CD4-positive, alpha-beta T cell treated with Interleukin-6 at 100 ng/mL for 8 hours (primary cell): ENCODE data around the gene IFIT2.
"Not testable (repeated sequence)": the region's sequence is repeated elsewhere in the genome, so short reads cannot be mapped to it uniquely, and the experiment has no call there.

Experiments used
- DNase-seq: peaks from one replicate; pipeline ENCODE4 v3.0.0-alpha.2; 2020; ENCODE audit warnings: mixed read lengths, low spot score

The IFIT2 gene, protein sequence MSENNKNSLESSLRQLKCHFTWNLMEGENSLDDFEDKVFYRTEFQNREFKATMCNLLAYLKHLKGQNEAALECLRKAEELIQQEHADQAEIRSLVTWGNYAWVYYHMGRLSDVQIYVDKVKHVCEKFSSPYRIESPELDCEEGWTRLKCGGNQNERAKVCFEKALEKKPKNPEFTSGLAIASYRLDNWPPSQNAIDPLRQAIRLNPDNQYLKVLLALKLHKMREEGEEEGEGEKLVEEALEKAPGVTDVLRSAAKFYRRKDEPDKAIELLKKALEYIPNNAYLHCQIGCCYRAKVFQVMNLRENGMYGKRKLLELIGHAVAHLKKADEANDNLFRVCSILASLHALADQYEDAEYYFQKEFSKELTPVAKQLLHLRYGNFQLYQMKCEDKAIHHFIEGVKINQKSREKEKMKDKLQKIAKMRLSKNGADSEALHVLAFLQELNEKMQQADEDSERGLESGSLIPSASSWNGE

DNA sequence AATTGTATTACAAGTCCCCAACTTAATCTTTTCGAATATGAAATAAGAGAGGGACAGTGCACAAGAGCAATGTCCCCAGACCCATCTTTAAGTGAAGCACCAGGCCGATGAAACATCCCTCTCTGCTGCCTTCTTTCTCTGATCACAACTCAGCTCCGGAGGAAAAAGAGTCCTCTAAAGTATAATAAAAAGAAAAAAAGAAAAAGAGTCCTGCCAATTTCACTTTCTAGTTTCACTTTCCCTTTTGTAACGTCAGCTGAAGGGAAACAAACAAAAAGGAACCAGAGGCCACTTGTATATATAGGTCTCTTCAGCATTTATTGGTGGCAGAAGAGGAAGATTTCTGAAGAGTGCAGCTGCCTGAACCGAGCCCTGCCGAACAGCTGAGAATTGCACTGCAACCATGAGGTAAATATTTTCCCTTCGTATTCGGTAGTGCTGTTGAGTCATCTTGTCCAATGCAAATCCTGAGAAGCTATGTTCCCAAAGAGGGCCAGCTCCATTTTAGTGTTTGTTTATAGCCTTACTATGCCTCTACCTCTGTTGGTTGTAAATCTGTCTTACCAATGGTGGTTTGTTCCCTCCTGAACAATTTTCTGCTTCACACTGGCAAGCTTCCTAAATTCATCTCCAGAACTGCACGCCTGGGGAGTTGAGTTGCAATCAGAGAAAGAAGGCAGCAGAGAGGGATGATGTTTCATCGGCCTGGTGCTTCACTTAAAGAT, at the start of gene IFIT2:
Gene IFIT2 (plus strand): TSS at position 326 of the 725 bp plus-strand sequence. CDS start 78 bp downstream, at position 404.
- DNase-seq: peak; percentile 43

DNA sequence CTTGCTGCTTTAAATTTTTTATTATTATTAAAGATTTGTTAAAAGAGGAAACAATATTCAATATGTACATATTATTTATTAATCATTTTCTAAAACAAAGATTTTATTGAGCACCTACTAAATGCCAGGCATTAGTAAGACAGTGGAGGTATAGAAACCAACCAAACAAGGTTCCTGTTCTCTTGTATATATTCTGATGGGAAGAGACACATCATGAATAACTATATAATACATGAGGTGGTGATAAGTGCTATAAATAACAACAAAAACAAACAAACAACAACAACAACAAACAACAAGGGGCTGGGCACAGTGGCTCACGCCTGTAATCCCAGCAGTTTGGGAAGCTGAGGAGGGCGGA, 49.6 kb upstream of the IFIT2 start:
- no peak for DNase-seq

DNA sequence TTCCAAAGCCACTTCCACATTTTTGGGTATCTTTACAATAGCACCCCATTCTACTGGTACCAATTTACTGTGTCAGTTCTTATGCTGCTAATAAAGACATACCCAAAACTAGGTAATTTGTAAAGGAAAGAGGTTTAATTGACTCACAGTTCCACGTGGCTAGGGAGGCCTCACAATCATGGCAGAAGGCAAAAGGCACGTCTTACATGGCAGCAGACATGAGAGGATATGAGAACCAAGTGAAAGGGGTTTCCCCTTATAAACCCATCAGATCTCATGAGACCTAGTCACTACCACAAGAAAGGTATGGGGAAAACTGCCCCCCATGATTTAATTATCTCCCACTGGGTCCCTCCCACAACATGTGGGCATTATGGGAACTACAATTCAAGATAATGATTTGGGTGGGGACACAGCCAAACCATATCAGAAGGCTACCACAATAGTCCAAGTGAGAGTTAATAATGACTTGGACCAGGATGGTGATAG, 46.7 kb upstream of the IFIT2 start:
- DNase-seq: not testable (repeated sequence)

DNA sequence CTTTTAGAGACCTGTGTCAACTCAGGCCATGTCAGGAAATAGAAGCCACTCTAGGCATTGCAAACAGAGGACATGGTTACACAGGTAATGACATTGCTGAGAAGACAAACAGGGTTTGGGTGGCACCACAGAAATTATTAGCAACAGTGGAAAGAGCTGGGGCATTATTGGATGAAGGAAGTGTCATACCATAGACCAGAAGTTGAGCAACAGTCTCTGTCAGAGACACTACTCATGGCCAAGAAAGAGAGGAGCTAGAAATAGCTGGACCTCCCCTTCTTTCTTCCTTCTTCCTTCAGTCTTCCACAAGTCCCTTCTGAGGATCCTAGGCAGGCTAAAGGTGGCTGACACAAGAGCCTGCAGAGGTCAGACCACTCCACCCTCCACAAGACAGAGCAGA, 46.1 kb upstream of the IFIT2 start:
- no peak for DNase-seq

DNA sequence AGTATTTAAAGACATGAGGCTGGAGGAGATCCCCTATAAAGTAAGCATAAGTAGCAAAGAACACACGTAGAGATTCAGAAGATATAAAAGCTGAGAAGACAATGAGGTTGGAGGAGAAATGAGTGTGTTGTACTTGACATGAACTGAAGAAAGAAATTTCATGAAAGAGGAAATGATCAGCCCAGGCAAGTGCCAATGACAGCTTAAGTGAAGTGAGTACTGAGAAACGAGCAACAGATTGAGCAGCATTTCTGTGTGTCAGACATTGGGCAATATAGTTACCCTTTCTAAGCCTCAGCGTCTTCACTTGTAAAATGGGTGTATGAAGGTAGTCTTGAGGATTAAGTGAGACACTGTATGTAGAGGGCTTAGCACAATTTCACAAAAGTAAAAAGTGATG, 45.5 kb upstream of the IFIT2 start:
- no peak for DNase-seq

DNA sequence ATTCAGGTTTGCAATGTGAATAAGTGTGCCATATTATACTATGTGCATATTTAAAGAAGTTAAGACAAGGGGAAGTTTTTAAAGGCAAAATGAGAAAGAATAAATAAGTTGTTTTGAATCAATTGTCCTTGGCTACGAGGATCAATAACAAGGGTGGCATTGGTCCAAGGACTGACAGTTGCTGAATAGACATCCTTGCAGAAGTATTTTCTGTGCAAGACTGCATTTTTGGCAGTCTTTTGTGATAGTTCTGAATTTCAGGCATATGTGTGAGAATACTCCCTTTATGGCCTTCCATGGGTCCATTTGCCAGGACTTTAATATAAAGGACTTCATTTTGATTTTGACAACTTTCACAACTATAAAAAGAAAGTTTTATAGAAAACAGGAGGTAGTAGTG, 44.9 kb upstream of the IFIT2 start:
- DNase-seq: no peak

DNA sequence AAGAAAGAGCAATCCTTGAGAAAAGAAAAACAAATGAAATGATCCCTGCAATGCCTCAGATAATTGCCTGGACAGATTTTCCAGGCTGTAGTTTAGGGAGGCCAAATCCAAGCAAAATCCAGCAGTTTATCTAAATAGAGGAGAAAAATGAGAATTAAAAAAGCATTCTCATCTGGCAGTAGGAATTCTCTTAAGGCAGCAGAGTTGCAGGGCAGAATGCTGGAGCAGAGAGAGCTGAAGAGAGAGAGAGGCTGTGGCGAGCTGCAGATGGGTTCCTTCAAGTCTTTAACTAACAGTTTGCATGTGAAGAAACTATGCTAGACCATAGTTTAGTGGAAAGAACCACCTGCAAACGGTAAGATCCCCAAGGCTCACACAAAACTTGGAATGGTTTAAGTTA, 44.3 kb upstream of the IFIT2 start:
- no peak for DNase-seq

DNA sequence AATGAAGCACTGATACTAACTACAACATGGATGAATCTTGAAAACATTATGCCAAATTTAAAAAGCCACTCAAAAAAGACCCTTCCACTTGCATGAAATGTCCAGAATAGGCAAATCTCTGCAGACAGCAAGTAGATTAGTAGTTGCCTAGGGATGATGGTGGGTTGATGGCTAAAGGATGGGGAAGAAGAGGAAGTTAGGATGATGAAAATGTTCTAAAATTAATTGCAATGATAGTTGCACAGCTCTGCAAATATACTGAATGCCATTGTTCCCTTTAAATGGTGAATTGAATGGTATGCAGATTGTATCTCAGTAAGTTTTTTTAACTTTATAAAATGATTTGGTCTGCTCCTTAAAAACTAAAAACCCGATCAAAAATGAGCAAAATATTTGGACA, 43.0 kb upstream of the IFIT2 start:
- DNase-seq: no peak

DNA sequence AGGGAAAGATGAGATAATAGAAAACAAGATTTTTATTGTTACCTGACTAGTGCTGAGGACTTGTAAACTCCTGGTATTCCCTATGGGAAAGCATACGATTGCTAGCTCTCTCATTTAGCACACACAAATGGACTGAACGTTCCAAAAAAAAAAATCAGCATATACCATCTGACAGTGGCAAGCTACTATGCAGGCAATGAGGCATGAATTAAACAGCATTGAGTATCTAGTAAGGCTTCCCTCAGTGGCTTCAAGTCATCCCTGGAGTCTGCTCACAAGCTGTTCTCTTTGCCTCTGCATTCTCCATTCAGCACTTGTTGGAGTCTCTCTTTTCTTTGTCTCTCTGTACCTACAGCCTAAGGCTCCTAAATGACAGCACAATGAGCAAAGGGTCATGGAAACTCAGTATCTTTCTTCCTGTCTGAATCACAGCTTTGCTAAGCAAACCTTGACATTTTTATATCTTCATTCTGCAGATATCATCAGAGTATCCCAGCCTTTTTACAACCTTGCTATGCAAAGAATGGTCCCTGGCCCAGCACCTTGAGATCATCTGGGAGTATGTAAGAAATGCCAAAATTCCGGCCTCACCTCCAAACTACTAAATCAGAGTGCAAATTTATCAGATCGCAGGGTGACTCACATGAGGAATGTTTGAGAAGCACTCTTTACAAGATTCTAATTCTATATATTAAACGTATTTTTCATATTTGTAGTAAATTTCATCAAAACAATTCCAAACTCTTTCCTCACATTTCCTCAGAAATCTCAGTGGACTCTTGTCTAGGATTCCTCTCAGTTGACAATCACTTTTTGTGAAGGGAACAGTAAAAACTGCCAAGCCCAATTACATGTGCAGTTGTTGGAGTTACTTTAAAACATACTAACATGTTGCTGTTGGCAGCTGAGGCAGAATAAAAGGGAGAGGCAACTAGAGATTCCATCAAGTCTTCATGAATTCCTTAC, 39.5 kb upstream of the IFIT2 start:
- no peak for DNase-seq

DNA sequence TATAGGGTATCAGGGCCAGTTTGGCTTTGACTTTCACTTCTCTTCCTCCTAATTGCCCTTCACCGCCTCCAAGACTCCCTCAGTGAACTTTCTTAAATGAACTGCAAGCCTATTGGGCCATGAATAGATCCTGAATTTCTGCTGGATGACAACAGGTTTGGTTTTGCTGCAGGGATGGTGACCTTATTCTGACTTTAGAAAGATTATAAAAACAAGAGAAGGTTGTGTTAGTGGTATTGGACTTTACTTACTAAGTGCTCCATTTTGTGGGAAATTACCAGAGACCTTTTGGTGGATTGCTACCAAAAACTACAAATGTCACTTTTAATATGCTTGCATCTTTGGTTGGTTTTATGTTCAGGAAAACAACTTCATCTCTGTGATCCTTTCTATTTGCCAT, 38.8 kb upstream of the IFIT2 start:
- DNase-seq: no peak

DNA sequence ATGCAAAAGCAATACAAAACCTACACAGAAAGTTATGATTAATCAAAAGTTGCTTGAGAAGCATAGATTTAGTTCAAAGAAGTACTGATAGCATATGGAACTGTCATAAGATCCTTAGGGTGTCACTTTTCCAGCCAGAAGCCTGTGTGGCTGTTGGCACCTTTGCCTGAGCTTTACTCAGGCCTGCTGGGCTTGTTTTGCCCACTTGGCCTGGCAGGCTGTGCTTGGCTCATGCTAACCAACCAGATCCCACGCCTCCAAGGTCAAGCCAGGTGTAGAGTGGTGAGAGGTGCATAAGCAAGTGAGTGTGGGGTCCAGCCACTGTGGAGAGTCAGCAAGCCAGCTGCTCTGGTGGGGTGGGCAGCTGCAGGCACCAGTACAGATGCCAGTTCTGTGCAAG, 38.3 kb upstream of the IFIT2 start:
- no peak for DNase-seq

DNA sequence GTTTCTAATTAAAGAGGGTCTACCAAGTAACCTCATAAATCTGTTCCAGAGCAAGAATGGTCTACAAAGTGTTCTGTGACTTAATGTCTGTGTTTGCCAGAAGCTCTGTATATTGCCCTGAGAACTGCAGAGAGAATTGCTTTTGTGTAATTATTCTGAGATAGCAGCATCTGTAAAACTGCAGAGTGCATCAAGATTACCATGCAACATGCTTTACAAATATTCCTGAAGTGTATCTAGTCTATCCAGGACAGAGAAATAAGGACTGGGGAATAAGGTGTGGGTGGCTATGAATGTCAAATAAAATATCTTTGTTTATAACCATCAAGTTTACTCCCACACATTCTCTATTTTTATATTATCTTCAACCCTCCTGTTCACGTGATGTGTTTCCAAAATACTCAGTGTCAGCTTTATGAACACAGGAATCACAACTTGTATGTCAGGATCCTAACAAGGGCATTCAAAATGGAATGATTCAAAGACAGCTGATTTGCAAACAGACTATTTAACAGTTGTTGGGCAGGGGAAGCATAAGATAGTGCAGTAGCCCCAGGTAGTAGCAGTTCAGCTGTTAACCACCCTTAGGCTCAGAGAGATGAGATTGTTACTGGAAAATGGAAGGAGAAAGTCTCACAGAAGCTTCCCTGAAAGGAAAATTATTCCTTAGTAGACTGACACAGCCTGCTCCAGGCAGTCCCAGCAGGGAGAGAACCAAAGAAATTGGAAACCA, 35.0 kb upstream of the IFIT2 start:
- no peak for DNase-seq

DNA sequence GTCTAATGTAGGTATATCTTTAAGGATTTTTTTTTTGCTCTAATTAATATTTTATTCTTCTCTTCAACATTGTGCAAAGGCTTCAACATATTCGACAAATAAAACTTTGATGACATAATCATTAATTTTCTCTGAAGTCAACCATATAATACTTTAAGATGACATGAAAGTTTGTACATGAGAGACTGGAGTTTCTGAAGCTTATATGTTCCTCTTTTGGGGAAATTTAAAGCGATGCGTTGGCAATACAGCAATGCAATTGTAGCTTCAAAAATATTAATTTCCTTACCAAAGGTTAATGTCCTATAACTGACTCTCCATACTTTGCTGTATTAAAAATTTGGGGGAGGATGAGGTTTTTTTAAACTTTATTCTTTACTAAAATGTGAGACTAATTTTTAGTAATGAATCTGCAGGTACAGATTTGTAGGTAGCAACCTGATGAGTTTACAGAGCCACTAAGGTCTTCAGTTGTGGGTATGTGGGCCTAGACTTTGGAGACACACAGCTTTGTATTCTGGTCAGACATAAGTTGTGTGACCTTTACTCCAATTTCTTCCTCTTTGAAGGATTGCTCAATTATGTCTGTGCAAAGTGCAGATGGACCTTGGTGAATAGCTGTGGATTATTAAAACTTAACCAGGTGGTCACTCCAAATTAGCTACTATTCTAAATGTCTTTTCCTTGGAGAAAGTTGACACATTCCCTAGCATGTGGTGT, 32.3 kb upstream of the IFIT2 start:
- DNase-seq: no peak

DNA sequence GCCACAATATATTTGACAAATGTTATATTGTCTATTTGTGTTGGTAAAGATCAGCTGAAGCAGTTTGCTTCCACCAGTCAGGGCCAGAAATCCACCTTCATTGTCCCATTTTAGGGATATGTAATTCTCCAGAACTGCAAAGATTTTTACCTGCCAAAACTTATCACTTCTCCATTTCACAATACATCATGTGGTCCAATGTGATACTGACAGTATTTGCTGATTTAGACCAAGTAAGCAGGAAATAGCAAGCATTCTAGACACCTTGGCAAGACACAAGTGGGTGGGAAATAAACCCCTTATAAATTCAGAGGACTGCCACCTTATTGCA, 31.7 kb upstream of the IFIT2 start:
- no peak for DNase-seq

DNA sequence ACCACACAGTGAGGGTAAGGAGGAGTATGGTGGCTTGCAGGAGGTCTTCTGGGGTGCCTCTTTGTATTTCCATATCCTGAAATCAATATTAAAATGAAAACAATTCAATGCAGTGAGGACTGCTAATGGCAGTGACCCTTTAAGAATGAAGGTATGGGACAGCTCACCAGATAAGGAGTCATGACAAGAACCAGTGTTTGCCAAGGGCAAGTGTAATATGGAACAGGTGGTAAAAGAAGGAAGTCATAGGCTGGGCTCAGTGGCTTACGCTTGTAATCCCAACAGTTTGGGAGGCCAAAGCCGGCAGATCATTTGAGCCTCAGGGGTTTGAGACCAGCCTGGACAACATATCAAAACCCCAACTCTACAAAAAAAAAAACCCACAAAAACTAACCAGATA, 30.3 kb upstream of the IFIT2 start:
- no peak for DNase-seq

DNA sequence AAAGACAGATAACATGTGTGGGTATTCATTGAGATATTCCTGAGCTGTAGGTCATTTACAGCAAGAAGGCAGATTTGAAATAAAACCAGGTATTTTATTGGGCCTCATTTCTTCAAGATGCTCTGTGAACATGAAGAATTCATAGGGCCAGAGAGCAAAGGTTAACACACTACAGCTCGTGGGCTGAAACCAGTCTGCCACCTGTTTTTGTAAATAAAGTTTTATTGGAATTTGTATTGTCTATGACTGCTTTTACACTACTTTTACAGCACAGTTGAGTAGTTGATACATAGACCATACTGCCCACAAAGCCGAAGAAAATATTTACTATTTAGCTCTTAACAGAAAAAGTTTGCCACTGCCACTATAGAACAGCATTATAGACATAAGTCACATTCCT, 28.2 kb upstream of the IFIT2 start:
- DNase-seq: no peak

DNA sequence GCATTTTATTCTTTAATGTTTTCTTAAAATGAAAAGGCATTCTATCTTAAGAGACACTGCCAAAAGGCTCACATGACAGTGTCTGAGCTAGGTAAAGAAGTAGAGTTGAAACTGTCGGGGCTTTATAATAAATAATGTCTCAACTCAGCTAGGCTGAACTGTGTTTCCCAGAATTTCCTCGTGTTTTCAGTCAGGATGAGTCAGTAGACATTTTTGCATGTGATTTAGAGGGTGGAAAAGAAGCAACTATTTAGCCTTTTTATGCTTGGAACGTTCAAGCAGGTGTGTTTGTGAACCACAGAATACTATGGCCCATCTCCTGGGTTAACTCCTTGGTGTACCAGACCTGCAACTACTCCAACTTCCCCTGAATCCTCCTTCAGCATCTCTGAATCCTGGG, 26.9 kb upstream of the IFIT2 start:
- no peak for DNase-seq

DNA sequence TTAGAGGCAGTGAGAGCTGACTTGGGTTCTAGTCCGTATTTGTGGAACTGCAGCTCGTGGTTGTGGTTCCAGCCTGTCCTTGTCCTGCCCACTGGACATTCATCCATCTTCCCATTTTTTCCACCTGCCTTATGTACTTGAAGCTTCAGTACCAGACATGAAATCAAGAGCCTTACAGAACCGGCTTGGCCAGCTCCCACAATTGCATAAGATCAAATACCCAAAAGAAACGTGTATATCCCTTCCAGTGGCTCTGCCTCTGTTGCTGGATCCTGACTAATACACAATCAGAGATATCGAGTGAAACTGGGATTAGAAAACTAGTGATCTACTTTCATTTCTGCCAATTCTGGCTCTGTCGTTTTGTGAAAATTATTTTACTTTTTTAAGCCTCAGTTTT, 26.5 kb upstream of the IFIT2 start:
- DNase-seq: no peak

DNA sequence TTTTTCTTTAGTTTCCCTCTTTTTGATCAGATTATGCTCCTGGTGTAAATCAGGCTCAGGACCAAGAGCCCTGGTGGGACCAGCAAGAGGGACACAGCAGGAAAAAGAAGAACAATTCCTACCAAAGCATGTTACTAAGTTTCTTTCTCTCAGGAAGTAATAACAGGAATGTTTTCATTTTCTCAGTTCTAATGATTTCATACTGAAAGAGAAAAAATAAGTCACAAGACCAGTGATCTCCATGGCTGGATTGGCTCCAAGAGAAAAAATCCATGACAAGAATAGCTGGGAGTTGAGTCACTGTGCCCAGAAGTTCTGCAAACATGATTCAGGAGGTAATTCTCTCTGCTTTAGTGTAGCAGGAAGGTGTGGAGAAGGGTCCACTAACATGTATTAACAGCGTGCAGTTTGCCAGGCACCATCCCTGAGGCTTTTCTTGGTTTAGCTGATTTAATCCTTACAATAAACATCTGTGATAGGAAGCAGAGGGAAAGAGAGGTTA, 23.8 kb upstream of the IFIT2 start:
- DNase-seq: no peak

DNA sequence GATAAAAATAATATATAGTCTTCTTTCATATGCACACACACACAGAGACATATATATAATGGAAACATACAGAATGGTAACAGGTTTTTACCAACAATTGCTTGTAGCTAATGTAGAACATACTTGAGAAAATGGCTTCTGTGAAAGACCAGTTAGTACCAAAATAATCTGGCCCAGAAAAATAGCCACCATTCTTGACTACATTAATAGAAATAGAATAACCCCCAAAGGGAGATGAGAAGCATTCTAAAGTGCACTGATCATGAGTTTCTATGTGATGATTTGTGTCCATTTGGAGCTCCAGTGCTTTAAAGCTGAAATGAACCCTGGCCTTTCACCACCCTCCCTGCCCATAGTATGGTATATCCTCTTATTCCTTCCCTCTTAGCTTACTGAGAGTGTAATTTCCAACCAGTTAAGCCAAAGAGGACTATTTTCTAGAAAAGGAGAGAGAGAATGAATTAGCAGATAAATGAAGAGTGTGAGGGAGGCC, 22.9 kb upstream of the IFIT2 start:
- DNase-seq: no peak

DNA sequence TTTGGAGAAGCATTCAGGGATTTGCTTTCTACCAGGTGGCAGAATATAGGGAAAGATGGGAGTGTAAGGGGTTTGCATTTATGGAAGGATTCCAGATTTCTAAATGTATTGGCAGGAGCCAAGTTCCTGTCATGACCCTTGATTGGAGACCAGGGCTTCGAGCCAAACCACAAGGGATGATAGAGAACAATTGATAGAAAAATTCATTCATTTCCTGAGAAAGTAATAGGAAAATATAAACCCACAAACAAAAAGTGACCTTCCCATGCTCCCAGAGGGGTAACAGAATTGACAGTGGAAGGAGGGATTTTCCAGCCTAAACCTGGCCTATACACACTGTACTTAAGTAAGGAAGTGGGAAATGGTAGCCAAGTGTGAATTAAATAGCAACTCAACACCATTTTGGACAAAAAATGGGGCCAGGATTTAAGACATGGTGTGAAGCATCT, 22.4 kb upstream of the IFIT2 start:
- DNase-seq: no peak
